Airway epithelial cell (primary cell): Measurements from ENCODE around the gene MS4A2. TPM values are rescaled to one million over a fixed set of nuclear protein-coding genes. Genes with fewer than 3 reads are reported as not detected.

ENCODE experiments used
- total RNA-seq: library from RNA; depleted of rRNA; stranded (reverse); fragments of >200 nt; gene quantifications from 2 replicates; pipeline ENCODE4 v1.2.3, GENCODE V29; 2015

MS4A2 gene
- not detected in 2 replicates for total RNA-seq

DNA sequence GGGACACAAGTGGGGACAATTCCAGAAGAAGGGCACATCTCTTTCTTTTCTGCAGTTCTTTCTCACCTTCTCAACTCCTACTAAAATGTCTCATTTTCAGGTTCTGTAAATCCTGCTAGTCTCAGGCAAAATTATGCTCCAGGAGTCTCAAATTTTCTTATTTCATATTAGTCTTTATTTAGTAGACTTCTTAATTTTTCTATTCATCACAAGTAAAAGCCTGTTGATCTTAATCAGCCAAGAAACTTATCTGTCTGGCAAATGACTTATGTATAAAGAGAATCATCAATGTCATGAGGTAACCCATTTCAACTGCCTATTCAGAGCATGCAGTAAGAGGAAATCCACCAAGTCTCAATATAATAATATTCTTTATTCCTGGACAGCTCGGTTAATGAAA is at the start of gene MS4A2:
Gene MS4A2 (plus strand): TSS at position 301 of the 400 bp plus-strand sequence. CDS start 102 bp downstream, outside the sequence.

DNA sequence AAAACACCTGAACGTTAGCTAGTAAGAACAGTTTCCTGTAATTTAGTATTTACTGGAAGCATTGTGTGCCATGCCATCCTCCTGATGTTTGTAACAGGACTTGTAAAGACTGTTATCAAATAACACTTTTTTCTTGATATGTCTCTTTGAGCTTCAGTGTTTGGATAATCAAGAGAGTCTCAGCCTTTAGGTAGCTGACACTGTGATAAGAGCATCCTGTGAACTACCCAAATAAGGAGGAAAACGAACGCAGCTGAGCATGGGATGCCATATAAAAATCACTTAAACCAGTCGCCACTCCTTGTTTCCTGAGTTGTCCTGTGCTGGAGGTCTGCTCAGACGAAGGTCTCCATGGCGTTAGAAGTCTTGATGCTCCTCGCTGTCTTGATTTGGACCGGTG is 48.4 kb upstream of the MS4A2 start, which contains the start of gene OOSP2:
Gene OOSP2 (plus strand): TSS at position 301 of the 400 bp plus-strand sequence. CDS start 51 bp downstream, at position 352.

DNA sequence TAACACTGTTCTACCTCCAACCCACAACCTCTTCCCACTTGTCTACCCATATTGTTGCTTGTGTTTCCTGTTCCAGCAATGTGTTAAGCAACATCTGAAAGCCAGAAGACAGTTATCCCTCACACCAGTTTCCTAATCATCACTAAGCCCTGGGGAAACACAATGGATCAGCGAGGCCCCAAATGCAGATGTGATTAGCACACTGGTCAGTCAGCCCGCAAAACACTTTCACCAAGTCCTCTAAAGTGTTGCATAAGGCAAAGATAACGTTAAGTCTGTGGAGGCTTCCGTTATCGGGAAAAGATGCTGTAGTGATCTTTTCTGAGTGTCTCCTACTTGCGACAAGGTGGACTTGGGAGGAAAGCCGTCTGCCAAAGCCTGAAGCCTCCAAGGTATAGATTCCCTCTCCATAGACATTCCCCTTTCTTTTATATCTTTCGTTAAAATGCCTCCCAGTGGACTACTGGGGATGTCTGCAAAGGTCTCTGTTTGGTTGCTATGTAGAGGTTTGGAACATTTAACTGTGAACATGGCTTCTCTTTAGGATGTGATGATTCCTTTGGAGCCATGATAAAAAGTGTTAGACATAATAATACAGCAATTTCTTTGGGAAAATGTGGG is 32.0 kb upstream of the MS4A2 start, which contains the start of gene MS4A3:
Gene MS4A3 (plus strand): TSS at position 317 of the 621 bp plus-strand sequence. CDS start 4,496 bp downstream, outside the sequence.

Other genes starting within 250 kb of the MS4A2 start
- gene CBLIF, start 243.2 kb upstream of the MS4A2 start, total RNA-seq, result not detected in 2 replicates
- 18.8 and 20.5 TPM in 2 replicates for gene TCN1, start 222.2 kb upstream of the MS4A2 start, total RNA-seq
- gene OOSP3, start 209.9 kb upstream of the MS4A2 start, total RNA-seq, result not detected in 2 replicates
- gene OOSP1, start 150.2 kb upstream of the MS4A2 start, total RNA-seq, result not detected in 2 replicates
- gene OOSP4A, start 124.6 kb upstream of the MS4A2 start, total RNA-seq, result not detected in 2 replicates
- not detected in 2 replicates for gene OOSP4B, start 71.5 kb upstream of the MS4A2 start, total RNA-seq
- not detected in 2 replicates for gene OOSP2, start 48.3 kb upstream of the MS4A2 start, total RNA-seq
- not detected in 2 replicates for gene MS4A3, start 32.0 kb upstream of the MS4A2 start, total RNA-seq
- not detected in 2 replicates for gene MS4A6A, start 94.4 kb downstream of the MS4A2 start, total RNA-seq
- gene MS4A4E, start 154.5 kb downstream of the MS4A2 start, total RNA-seq, result not detected in 2 replicates
- gene MS4A4A, start 192.0 kb downstream of the MS4A2 start, total RNA-seq, result not detected in 2 replicates
- gene MS4A6E, start 238.6 kb downstream of the MS4A2 start, total RNA-seq, result not detected in 2 replicates